GM12865 (cell line): ENCODE results near the gene VEGFA.

Experiments
- DNase-seq: peaks from one replicate; pipeline ENCODE4 v3.0.0; 2010; ENCODE audit warnings: low read depth
- H3K4me3 ChIP-seq: 2 replicates; pipeline ENCODE4 v1.5.1; 2011; ENCODE audit warnings: mild to moderate bottlenecking, low read depth, low read length, control low read depth
- CTCF ChIP-seq: IDR thresholded peaks from 2 replicates; pipeline ENCODE4 v1.5.1; 2011; ENCODE audit warnings: low read length, control low read depth, low read depth, inconsistent platforms; ENCODE audit not compliant: insufficient read depth; ENCODE audit errors: missing control alignments

VEGFA gene

GRCh38 chr6:43789447-43789846 lies 19.4 kb downstream of the VEGFA start:
- TF ChIP-seq CTCF, result no peak
- H3K4me3 ChIP-seq, result no peak overlapping the region
- no peak for DNase-seq

GRCh38 chr6:43790031-43790430 lies 20.0 kb downstream of the VEGFA start:
- no peak for TF ChIP-seq CTCF
- DNase-seq, result no peak
- no peak overlapping the region for H3K4me3 ChIP-seq

DNA sequence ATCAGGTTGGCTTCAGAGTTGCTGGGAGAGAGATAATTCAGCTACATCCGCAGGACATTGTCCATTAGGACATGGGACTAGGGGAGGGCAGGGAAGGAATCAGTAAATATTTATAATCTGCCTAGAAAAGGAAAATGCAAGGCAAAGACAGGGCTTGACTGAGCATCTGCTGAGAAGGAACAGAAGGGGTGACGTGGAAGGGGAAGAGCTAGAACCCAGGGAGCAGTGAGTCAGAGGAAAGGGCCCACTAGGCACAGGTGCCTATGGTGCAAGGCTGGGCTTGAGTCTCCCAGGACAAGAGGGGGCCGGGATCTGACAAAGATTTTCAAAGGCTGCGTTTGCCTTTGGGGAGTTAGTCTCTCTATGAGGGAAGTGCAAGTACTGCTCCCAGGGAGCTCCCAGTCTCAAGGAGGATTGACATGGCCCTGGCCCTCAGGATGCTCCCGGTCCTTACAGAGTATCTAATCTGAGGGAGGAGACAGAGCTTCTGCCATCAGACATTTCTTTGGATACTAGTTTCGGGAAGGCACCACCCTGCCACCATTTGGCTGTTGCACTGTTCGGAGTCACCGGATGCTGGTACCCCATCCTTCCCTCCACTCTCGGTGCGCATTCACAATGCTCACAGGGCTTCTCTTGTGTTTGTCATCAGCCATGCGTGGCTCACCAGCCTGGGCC lies 21.9 kb downstream of the VEGFA start:
- no peak overlapping the region for H3K4me3 ChIP-seq
- no peak for TF ChIP-seq CTCF
- no peak for DNase-seq

- no peak for TF ChIP-seq CTCF
Measured at GRCh38 chr6:43793154-43793874, 23.3 kb downstream of the VEGFA start.

GRCh38 chr6:43793875-43794242 lies 23.8 kb downstream of the VEGFA start:
- no peak overlapping the region for H3K4me3 ChIP-seq
- TF ChIP-seq CTCF, result no peak
- no peak for DNase-seq

More at GRCh38 chr6:43793154-43793874, 23.3 kb downstream of the VEGFA start:
- no peak for DNase-seq
- H3K4me3 ChIP-seq, result no peak overlapping the region

DNA sequence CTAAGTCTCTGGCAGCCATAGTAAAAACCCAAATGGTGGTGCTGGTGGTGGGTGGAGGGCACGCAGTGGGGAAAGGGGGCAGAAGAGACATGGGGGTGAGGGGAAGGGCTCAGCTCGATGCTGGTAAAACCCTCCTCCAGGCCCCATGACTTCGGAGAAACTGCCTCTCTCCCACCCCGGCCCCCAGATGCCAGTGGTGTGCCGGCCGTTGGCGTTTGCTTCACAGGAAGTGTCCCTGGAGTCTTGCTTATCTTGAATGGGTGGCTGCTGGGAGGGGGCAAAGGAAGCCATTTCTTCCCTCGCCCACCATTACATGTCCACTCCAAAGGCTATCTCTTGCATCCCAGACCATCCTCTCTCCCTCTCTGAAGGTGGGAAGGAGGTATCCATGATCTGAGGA lies 25.4 kb downstream of the VEGFA start:
- no peak for TF ChIP-seq CTCF
- DNase-seq, result no peak
- no peak overlapping the region for H3K4me3 ChIP-seq
